Prostate gland (tissue), 2 donors: ENCODE measurements around the gene GOLGA8J. TPM values are rescaled to one million over a fixed set of nuclear protein-coding genes. Genes with fewer than 3 reads are reported as not detected.
A peak's percentile ranks its signal among the peaks of the same experiment; 100 is the strongest.
"Not testable (repeated sequence)": the region's sequence is repeated elsewhere in the genome, so short reads cannot be mapped to it uniquely, and the experiment has no call there.

ENCODE experiments used
- DNase-seq: peaks from one replicate; pipeline ENCODE4 v3.0.0-alpha.2; 2019; ENCODE audit warnings: low spot score
- H3K27ac ChIP-seq, 2 donors: fragments of 200-600 bp; sonication (generic); 2 replicates each; pipeline ENCODE4 v1.5.1; 2017 to 2019
- H3K27me3 ChIP-seq: fragments of 200-600 bp; sonication (generic); replicated peaks from 2 replicates; pipeline ENCODE4 v1.5.1; 2019; ENCODE audit not compliant: insufficient read depth
- H3K36me3 ChIP-seq, 2 donors: fragments of 200-600 bp; sonication (generic); 1 replicate in 1 of 2; 2 replicates in 1 of 2; pipeline versions ENCODE4 v1.5.1 to v1.8.1; 2017 to 2019
- H3K4me1 ChIP-seq: fragments of 200-600 bp; sonication (generic); replicated peaks from 2 replicates; pipeline ENCODE4 v1.5.1; 2019
- H3K4me3 ChIP-seq, 2 donors: fragments of 200-600 bp; sonication (generic); 2 replicates each; pipeline ENCODE4 v1.5.1; 2017 to 2019
- H3K9me3 ChIP-seq: fragments of 200-600 bp; sonication (generic); 2 replicates; pipeline ENCODE4 v1.5.1; 2017
- CTCF ChIP-seq, 4 experiments: fragments of 200-600 bp in 2 of 4; fragments of 450-650 bp in 2 of 4; sonication (generic) in 2 of 4; IDR thresholded peaks; 1 replicate in 3 of 4; 2 replicates in 1 of 4; pipeline ENCODE4 v1.5.1; 2016 to 2019; ENCODE audit warnings: antibody characterized with exemption in 4 of 4, mild to moderate bottlenecking in 2 of 4, moderate library complexity in 2 of 4
- POLR2A ChIP-seq: fragments of 450-650 bp; IDR thresholded peaks from one replicate; pipeline ENCODE4 v1.6.1; 2016; ENCODE audit warnings: antibody characterized with exemption, mild to moderate bottlenecking
- POLR2AphosphoS5 ChIP-seq: sonication (generic); formaldehyde crosslinking; IDR thresholded peaks from one replicate; pipeline ENCODE4 v1.6.1; 2017; ENCODE audit warnings: antibody characterized with exemption
- WGBS: methylation state at CpG from one replicate; pipeline ENCODE4 v1.1.5; 2018; 5-methylcytosine and 5-hydroxymethylcytosine counted together
- intact Hi-C: fragments of 100-400 bp; cut with DNase I; formaldehyde crosslinking; loops from one replicate; pipeline ENCODE4 v1.14.2; 2022
- total RNA-seq, 2 donors: library from RNA; depleted of rRNA; stranded (reverse); fragments of >200 nt; gene quantifications; one replicate each; pipeline ENCODE4 v1.1.0, GENCODE V29; 2016

Gene GOLGA8J
- total RNA-seq, 2 donors from 2014 or later, result 1.1 TPM; not detected in 1

GRCh38 chr15:30041868-30042267, 40.9 kb upstream of the GOLGA8J start:
- no peaks in the 10 kb centered on the region for H3K27me3 ChIP-seq
- intact Hi-C loops, result no loop called here
- no peak for DNase-seq
- no peaks in the 10 kb centered on the region for H3K9me3 ChIP-seq
- H3K4me3 ChIP-seq, result no peak overlapping the region
- 67% methylated on average over 3 of the region's 3 CpGs for WGBS
- TF ChIP-seq POLR2A, result no peak
- TF ChIP-seq CTCF (IDR thresholded peaks at IDR 0.05), result no peak
- H3K36me3 ChIP-seq, result no peaks in the 10 kb centered on the region
- H3K27ac ChIP-seq, result no peak overlapping the region
- H3K4me1 ChIP-seq, result no peaks in the 10 kb centered on the region

GRCh38 chr15:30042556-30042955, 40.2 kb upstream of the GOLGA8J start:
- intact Hi-C loops, result no loop called here
- no peaks in the 10 kb centered on the region for H3K9me3 ChIP-seq
- H3K36me3 ChIP-seq, result no peaks in the 10 kb centered on the region
- H3K27ac ChIP-seq, result no peak overlapping the region
- WGBS, result 61% methylated on average over 4 of the region's 4 CpGs
- H3K4me1 ChIP-seq, result no peaks in the 10 kb centered on the region
- H3K27me3 ChIP-seq, result no peaks in the 10 kb centered on the region
- DNase-seq, result no peak
- no peak for TF ChIP-seq POLR2AphosphoS5
- TF ChIP-seq POLR2A, result no peak
- no peak for TF ChIP-seq CTCF (IDR thresholded peaks at IDR 0.05)
- H3K4me3 ChIP-seq, result no peak overlapping the region

- H3K27me3 ChIP-seq, result no peaks in the 10 kb centered on the region
- intact Hi-C loops, result no loop called here
- no peak overlapping the region for H3K27ac ChIP-seq
- no peaks in the 10 kb centered on the region for H3K36me3 ChIP-seq
- no peak for DNase-seq
- H3K4me1 ChIP-seq, result no peaks in the 10 kb centered on the region
- TF ChIP-seq POLR2AphosphoS5, result no peak
- TF ChIP-seq CTCF (IDR thresholded peaks at IDR 0.05), result peak in 3 of 4 experiments; percentile 18 to 49 (median 42)
- 19% methylated on average over 2 of the region's 2 CpGs for WGBS
- no peak overlapping the region for H3K4me3 ChIP-seq
- H3K9me3 ChIP-seq, result no peaks in the 10 kb centered on the region
Measured at GRCh38 chr15:30043211-30043655, 39.5 kb upstream of the GOLGA8J start.

- WGBS, result 93% methylated on average over 29 of the region's 42 CpGs
- TF ChIP-seq CTCF (IDR thresholded peaks at IDR 0.05), result no peak
- TF ChIP-seq POLR2A, result no peak
- TF ChIP-seq POLR2AphosphoS5, result no peak
- no peaks in the 10 kb centered on the region for H3K27me3 ChIP-seq
- no peaks in the 10 kb centered on the region for H3K36me3 ChIP-seq
- H3K27ac ChIP-seq, result no peak overlapping the region
- no peak for DNase-seq
- H3K4me3 ChIP-seq, result no peak overlapping the region
- intact Hi-C loops, result no loop called here
- H3K9me3 ChIP-seq, result no peaks in the 10 kb centered on the region
- H3K4me1 ChIP-seq, result no peaks in the 10 kb centered on the region
Measured at GRCh38 chr15:30044377-30044776, 38.4 kb upstream of the GOLGA8J start.

- H3K9me3 ChIP-seq, intact Hi-C loops, H3K27ac ChIP-seq, H3K4me1 ChIP-seq, H3K27me3 ChIP-seq, H3K36me3 ChIP-seq, DNase-seq, H3K4me3 ChIP-seq: not testable (repeated sequence)
- 98% methylated on average over 22 of the region's 22 CpGs for WGBS
Measured at GRCh38 chr15:30044826-30045225, 37.9 kb upstream of the GOLGA8J start.

GRCh38 chr15:30045248-30046041, 37.3 kb upstream of the GOLGA8J start:
- H3K27me3 ChIP-seq, intact Hi-C loops, H3K4me3 ChIP-seq, H3K9me3 ChIP-seq, DNase-seq, H3K36me3 ChIP-seq, H3K4me1 ChIP-seq, H3K27ac ChIP-seq: not testable (repeated sequence)
- 71% methylated on average over 19 of the region's 26 CpGs for WGBS
